ENCODE data around the gene FAM228B.

Gene FAM228B

DNA sequence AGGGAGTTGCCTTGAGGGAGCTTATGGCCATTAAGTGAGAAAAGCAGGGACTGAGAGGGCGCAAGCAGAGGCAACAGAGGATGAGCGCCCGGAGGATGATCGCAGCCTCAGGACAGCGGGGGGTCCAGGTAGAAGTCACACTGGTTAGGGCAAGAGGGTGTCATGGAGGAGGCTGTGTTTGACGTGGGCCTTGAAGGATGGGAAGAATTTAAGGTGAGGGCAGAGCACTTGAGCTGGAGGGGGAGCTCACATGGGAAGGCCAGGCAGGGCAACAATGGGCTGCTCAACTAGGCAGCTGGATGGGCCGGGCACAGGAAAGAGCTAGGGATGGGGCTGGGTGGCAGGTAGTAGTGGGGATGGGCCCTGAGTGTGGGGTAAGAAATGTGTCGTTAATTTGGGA, 83.4 kb downstream of the FAM228B start:
- DNase-seq, result no peak

DNA sequence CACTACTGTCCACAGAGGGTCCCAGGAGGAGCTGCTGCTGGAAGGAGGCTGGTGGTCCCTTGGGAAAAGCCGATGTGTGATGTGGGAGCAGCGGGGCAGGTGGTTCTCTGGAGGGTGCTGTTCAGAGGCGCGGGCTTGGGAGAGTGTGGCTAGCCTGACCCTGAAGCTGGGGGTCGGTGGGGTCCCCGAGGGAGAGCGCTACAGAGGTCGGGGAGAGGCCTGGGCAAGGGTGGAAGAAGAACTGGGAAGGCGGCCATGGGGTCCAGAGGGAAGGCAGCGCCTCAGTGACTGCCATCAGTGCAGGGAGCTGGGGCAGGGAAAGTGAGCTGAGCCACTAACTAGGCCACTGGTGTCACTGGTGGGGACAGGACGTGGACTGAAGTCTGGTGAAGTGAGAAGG, 84.1 kb downstream of the FAM228B start:
- DNase-seq, result no peak

DNA sequence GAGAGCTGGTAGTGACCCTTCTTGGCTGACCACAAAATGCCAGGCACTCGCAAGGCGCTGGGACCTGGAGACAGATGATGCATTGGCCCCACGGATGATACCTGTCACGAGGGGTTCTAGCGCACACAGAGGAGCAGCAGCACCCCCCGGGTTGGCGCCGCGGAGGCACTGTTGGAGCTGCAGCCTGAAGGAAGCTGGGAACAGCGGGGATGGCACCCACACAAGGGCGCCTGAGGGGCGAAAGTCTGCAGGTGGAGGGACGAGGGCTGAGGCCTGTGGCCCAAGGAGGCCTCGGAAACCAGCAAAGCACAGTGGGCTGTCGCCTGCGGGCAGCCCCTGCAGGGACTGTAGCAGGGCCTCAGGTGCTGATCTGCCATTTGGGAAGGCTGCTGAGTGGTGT, 85.2 kb downstream of the FAM228B start:
- DNase-seq, result no peak

DNA sequence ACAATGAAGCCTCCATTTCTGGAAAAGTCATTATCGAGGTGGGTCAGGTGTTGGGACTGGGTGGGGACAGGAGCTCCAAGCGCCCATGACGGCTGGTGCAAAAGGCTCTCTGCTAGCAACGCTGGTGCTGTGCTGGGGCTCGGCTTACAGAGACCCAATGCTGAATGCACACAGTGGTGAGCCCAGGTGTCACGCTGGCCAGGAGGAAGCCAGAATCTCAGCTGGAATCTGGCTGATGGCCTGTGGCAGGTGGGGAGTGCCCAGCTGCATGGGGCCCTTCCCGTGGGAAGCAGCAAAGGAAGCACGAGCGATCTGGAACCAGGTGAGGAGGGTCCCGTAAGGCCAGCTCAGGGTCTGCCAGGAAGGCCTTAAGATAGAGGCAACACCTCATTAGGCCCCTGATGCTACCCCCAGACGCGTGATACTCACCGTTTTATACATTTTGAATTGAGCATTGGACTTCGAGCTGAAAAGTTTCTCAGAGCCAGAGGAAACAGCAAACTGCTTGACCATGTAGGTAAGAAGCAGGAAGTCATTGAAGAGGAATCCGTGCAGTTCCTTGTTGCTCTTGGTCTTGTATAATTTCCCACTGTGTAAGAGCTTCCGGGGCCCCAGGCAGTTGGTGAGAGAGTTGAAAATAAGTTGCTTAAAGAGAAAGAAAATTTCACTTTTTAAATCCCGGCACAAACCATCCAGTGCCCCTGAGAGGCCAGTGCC, 86.3 kb downstream of the FAM228B start:
- DNase-seq, result no peak

DNA sequence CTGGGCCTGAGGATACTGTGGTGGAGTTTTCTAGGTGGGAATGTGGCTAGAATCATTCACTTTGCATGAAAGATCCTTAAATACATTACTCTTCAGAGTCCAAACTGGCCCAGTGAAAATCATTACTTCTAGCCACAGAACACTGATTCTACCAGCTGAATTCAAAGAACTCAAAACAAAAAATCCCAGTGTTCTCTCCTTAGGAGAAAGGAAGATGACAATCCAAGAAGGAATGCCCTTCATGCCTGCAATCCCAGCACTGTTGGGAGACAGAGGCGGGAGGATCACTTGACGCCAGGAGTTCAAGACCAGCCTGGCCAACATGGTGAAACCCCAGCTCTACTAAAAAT, 86.8 kb downstream of the FAM228B start:
- no peak for DNase-seq

DNA sequence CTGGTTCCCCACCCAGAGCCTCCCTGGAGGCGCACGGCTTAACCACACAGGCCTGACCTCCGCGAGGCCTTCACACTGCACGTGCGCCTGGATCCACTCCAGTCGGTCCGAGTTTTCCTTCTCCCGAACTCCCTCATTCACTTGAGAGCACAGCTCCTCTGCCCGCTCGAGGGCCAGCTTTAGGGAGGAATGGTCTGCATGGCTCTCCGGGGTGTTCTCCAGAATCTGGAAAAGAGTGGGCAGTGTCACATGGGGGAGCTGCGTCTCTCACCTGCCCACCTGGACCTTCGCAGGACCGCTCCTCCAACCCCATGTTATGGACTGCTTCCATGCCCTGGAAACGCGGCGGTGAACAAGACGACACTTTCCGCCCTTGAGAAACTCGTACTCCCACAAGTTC, 87.5 kb downstream of the FAM228B start:
- DNase-seq, result no peak

DNA sequence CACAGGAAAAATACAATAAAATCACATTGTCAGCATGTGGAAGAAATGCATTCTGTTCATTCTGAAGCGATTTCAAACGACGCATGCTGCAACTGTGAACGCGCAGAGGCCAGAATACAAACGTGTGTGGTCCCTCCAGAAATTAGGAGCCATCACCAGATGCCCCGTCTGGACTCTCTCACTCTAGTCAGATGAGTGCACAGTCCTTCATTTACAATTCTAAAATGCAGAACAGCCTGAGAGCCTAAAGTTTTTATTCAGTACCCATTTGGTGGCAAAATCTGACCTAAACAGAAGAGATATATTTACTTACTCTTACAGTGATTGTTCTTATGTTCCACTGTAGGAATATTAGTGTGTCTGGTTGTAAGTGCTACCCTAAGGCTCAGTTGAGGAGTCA, 88.1 kb downstream of the FAM228B start:
- no peak for DNase-seq

DNA sequence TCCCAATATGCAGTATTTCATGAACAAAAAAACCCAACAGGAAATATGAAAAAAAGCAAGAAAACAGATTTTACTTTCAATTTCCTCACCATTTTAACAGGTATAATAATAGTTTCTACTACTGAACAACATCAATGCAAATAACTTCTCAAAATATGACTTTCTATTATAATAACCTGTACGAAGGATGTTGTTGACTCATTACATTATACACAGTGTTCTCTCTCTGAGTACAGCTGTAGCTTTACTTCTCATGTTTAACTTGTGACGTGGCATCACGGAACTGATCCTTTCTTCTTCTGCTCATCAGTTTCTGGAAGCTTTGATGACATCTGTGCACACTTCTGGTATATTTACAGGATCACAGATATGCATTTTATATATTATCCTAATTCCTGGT, 91.6 kb downstream of the FAM228B start:
- no peak for DNase-seq
